ENCODE results near the gene TCF7L1.

TCF7L1 gene

DNA sequence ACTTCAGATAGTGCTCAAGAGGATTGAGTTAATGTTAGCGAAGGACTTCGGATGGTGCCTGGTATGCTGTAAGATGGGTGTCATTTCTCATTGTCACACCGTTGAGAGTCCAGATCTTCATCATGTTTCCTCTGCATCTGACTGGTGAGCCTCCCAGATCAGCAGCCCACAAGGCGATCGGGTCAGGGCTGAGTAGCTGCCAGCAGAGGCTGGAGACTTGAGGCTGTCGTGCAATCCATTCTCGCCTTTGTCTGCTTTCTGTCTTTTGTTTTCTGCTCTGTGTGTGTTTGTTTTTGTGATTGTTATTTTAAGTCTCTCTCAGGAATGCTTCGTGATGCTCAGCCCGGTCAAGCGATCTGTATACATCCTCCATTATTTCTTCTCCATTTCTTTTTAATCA, 98.8 kb downstream of the TCF7L1 start:
- Mint-ChIP-seq H3K9me3 (no peaks in the 10 kb centered on the region), H3K27ac (ENCODE audit: low read depth) (no peak overlapping the region), H3K27me3 (peaks cover 49% of the 10 kb centered on the region), H3K4me3 (no peak overlapping the region), H3K36me3 (ENCODE audit: insufficient read depth) (no peaks in the 10 kb centered on the region), H3K4me1 (no peaks in the 10 kb centered on the region)
- no peak for ATAC-seq (replicated peaks; ENCODE audit: extremely low read depth, poor library complexity, severe bottlenecking)
- DNase-seq (ENCODE audit: low spot score in 2 of 2) = no peak

DNA sequence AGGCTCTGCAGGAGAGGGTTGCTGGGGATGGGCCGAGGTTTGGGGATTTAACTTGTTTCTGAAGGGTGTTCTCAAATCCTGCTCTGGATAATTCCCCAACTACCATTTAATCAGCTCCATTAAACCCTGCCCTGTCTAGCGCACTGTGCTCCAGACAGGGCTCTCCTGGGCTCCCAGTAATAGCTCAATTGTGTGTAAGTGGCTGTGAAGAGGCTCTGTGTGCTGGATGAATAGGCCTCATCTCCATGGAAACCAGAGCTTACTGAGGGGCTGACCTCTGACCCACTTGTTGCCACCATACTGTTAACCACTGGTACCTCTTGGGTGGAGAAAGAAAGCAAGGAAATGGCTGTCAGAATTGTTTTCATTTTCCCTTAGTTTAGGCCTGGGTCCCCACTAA, 101.7 kb downstream of the TCF7L1 start:
- Mint-ChIP-seq H3K9me3 (no peaks in the 10 kb centered on the region), H3K4me1 (no peaks in the 10 kb centered on the region), H3K36me3 (ENCODE audit: insufficient read depth) (peaks cover 1% of the 10 kb centered on the region), H3K4me3 (no peak overlapping the region), H3K27me3 (peaks cover 72% of the 10 kb centered on the region), H3K27ac (ENCODE audit: low read depth) (no peak overlapping the region)
- no peak for DNase-seq (ENCODE audit: low spot score in 2 of 2)
- ATAC-seq (replicated peaks; ENCODE audit: extremely low read depth, poor library complexity, severe bottlenecking) = no peak

DNA sequence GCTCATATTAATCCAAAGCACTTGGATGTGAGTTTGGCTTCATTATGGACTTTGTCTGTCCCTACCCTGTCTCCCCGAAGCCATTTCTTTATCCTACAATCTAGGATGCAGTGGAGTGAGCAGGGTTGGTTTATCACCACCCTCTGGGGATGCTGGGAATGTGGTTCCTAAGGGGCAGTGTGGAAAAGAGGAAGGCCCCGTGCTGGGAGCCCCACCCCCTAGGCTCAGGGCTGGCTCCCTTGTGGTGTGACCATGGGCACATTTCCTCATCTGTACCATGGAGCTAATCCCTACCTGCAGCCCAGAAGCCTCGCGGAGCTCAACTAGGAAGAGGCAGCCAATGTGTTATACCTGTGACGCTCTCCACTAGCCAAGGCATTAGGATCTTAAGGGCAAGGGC, 102.1 kb downstream of the TCF7L1 start:
- DNase-seq (ENCODE audit: low spot score in 2 of 2) = no peak
- H3K36me3 Mint-ChIP-seq (ENCODE audit: insufficient read depth) = peaks cover 1% of the 10 kb centered on the region
- no peaks in the 10 kb centered on the region for H3K4me1 Mint-ChIP-seq
- H3K27ac Mint-ChIP-seq (ENCODE audit: low read depth) = no peak overlapping the region
- no peaks in the 10 kb centered on the region for H3K9me3 Mint-ChIP-seq
- peaks cover 77% of the 10 kb centered on the region for H3K27me3 Mint-ChIP-seq
- ATAC-seq (replicated peaks; ENCODE audit: extremely low read depth, poor library complexity, severe bottlenecking) = no peak
- H3K4me3 Mint-ChIP-seq = no peak overlapping the region

DNA sequence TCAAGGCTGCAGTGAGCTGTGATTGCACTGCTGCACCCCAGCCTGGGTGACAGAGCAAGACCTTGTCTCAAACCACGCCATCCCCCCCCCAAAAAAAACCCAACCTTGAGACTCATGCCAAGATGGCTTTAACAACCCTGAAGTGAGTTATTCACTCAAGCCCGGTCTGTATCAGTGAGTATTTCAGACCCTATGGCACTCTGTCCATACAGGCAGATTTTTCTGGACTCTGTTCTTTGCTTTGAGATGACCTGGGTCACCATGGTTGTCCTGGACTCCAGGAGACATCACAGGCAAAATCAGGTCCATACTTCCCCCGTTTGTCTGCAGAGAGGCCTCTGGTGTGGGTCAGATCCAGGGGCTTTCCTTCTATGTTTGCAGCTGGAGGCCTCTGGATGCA, 102.9 kb downstream of the TCF7L1 start:
- Mint-ChIP-seq H3K4me3 (no peak overlapping the region), H3K9me3 (no peaks in the 10 kb centered on the region), H3K27me3 (peaks cover 77% of the 10 kb centered on the region), H3K4me1 (no peaks in the 10 kb centered on the region), H3K36me3 (ENCODE audit: insufficient read depth) (peaks cover 1% of the 10 kb centered on the region), H3K27ac (ENCODE audit: low read depth) (no peak overlapping the region)
- DNase-seq (ENCODE audit: low spot score in 2 of 2) (no peak), ATAC-seq (replicated peaks; ENCODE audit: extremely low read depth, poor library complexity, severe bottlenecking) (no peak)

DNA sequence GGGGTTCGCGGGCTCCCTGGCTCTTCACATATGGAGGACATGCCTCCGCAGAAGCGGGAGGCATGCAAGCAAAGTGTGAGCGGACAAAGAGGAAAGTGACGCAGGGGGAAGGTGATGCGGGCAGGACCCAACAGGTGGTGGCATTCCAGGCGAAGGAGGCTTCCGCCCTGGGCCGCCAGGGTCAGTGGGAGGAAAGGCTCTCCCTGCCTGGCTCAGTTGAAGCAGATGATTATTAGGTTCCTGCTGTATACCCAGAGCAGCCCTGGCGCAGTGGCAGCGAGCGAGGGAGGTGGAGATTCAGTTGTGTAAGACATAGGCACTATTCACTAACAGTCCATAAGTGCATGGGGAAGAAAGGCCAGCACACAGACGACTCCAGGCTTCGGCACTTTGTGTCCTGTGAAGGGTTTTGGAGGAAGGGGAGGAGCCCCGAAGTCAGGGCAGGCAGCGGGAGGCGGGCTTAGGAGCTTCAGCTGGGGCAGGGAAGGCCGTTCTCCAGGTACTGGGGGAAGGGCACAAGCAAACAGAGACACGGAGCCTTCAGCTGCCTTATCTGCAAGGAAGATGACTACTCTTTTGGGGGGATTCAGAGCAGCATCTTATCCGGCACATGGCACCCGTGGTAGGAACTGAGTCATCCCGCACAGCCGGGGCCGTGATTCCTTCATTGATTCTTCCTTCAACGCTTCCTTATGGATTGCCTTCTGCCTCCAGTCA, 104.8 kb downstream of the TCF7L1 start:
- H3K9me3 Mint-ChIP-seq = no peaks in the 10 kb centered on the region
- ATAC-seq (replicated peaks; ENCODE audit: extremely low read depth, poor library complexity, severe bottlenecking) (no peak), DNase-seq (ENCODE audit: low spot score in 2 of 2) (no peak)
- no peak overlapping the region for H3K4me3 Mint-ChIP-seq
- H3K36me3 Mint-ChIP-seq (ENCODE audit: insufficient read depth) = peaks cover 1% of the 10 kb centered on the region
- peaks cover 67% of the 10 kb centered on the region for H3K27me3 Mint-ChIP-seq
- H3K27ac Mint-ChIP-seq (ENCODE audit: low read depth) = no peak overlapping the region
- no peaks in the 10 kb centered on the region for H3K4me1 Mint-ChIP-seq

DNA sequence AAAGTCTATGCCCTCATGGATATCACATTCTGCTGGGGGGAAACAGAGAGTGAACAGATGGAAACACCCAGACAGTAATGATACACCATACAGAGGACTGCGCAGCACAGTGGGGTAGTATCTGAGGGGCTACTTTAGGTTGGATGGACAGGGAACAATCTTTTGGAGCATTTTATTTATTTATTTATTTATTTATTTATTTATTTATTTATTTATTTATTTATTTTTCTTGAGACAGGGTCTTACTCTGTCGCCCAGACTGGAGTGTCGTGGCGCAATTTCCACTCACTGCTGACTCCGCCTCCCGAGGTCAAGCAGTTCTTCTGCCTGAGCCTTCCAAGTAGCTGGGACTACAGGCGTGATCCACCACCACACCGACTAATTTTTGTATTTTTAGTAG, 105.4 kb downstream of the TCF7L1 start:
- H3K9me3 Mint-ChIP-seq = no peaks in the 10 kb centered on the region
- peaks cover 73% of the 10 kb centered on the region for H3K27me3 Mint-ChIP-seq
- no peaks in the 10 kb centered on the region for H3K4me1 Mint-ChIP-seq
- ATAC-seq (replicated peaks; ENCODE audit: extremely low read depth, poor library complexity, severe bottlenecking) = no peak
- H3K36me3 Mint-ChIP-seq (ENCODE audit: insufficient read depth) = peaks cover 1% of the 10 kb centered on the region
- no peak overlapping the region for H3K27ac Mint-ChIP-seq (ENCODE audit: low read depth)
- no peak for DNase-seq (ENCODE audit: low spot score in 2 of 2)
- no peak overlapping the region for H3K4me3 Mint-ChIP-seq

DNA sequence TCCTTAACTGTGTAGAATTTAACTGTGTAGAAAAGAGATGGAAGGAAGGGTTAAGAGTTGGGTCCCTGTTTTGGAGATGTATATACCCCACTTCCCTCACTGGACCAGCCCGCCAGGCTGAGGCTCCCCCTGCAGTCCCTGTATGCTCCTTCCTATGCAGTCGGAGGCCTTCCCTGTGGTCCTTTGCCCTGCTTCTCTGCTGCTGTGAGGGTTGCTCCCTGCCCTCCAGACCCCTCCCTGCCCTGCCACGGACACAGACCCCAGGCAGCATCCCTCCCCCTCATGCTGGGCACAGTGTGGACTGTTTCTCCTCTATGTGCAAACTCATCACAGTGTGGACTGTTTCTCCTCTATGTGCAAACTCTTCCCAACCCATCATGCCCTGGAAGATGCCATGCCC, 105.9 kb downstream of the TCF7L1 start:
- DNase-seq (ENCODE audit: low spot score in 2 of 2) (no peak), ATAC-seq (replicated peaks; ENCODE audit: extremely low read depth, poor library complexity, severe bottlenecking) (no peak)
- no peaks in the 10 kb centered on the region for H3K4me1 Mint-ChIP-seq
- peaks cover 1% of the 10 kb centered on the region for H3K36me3 Mint-ChIP-seq (ENCODE audit: insufficient read depth)
- H3K4me3 Mint-ChIP-seq = no peak overlapping the region
- no peak overlapping the region for H3K27ac Mint-ChIP-seq (ENCODE audit: low read depth)
- H3K9me3 Mint-ChIP-seq = no peaks in the 10 kb centered on the region
- peaks cover 78% of the 10 kb centered on the region for H3K27me3 Mint-ChIP-seq

DNA sequence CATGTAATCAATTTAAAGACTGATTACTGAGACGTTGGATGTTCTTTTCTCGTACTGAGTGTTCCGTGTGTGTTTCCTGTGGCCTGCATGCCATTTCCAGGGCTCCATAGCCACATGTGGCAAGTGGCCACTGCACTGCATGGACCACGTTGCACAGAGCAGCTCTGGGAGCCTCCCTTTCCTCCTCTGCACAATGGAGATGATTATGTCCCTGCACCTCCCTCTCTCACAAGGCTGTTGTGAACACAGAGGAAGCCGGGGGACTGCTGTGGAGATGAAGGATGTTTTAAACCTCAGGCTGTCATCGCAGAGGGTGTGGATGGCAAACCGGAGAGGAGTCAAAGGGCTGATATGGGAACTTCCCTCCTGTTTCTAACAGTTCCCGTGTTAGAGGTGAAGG, 106.9 kb downstream of the TCF7L1 start:
- peaks cover 1% of the 10 kb centered on the region for H3K36me3 Mint-ChIP-seq (ENCODE audit: insufficient read depth)
- ATAC-seq (replicated peaks; ENCODE audit: extremely low read depth, poor library complexity, severe bottlenecking) = no peak
- no peaks in the 10 kb centered on the region for H3K9me3 Mint-ChIP-seq
- H3K27me3 Mint-ChIP-seq = peaks cover 80% of the 10 kb centered on the region
- no peaks in the 10 kb centered on the region for H3K4me1 Mint-ChIP-seq
- H3K4me3 Mint-ChIP-seq = no peak overlapping the region
- H3K27ac Mint-ChIP-seq (ENCODE audit: low read depth) = no peak overlapping the region
- no peak for DNase-seq (ENCODE audit: low spot score in 2 of 2)

DNA sequence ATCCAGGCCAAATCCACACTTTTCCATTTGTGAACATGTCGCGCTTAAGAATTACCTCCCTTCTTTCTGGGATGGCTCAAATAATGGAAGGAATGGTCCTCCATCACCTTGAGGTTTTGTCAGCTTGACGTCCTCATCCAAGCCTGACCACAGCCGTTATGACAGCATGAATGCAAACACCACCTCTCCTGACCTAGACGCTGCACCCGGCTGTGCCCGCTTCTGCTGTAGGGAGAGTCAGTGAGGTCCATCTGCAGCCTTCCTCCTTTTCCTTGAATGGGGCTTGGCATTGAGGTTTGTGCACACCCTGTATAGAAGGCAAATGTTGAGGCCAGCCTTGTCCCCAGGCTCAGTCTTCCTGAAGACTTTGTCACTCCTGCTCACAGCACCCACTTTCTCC, 109.1 kb downstream of the TCF7L1 start:
- ATAC-seq (replicated peaks; ENCODE audit: extremely low read depth, poor library complexity, severe bottlenecking) (no peak), DNase-seq (ENCODE audit: low spot score in 2 of 2) (no peak)
- no peak overlapping the region for H3K4me3 Mint-ChIP-seq
- no peaks in the 10 kb centered on the region for H3K9me3 Mint-ChIP-seq
- no peak overlapping the region for H3K27ac Mint-ChIP-seq (ENCODE audit: low read depth)
- no peaks in the 10 kb centered on the region for H3K4me1 Mint-ChIP-seq
- peaks cover 63% of the 10 kb centered on the region for H3K27me3 Mint-ChIP-seq
- H3K36me3 Mint-ChIP-seq (ENCODE audit: insufficient read depth) = peaks cover 1% of the 10 kb centered on the region

DNA sequence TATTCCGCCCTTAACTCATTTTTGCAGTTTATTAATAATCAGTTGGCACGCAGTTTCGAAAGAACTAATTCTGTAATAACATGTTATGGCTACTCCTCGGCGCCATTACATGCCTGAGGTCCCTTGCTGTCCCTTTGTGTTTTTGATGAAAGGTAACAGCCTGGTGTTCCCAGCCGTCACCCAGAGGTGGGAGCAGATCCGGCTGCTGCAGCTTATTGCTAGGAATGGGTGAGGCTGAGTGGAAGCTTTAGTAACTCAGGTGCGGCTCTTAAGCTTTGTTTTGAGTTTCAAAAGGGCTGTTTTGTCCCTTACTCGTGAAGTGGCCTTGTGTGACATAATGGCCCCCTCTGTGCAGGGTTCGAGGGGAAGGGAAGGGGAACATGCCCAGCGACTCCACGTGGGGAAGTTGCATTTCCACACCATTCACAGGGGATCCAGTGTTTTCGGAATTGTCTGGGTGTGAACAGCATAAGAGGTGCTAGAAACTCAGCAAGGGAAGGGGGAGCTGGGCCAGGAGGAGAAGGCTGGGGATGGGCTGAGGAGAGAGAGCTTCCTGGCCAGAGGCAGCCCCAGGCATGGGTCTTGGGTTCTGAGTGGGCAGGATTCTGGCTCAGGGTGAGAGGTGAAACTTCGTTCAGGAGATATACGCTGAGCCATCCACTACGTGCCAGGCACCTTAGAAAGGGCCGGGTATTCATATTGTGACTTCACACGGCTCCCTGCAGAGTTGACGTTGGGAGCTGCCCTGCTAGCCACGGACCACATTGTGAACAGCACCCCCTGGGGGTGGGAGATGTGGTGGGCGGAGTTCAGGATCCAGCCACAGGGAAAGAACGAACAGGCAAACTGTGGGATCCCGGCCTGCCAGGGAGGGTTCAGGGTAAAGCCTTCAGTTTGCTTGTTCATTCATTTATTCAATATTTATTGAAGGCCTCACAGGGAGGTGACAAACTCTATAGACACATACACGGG, 110.2 kb downstream of the TCF7L1 start:
- H3K27ac Mint-ChIP-seq (ENCODE audit: low read depth) = no peak overlapping the region
- H3K4me1 Mint-ChIP-seq = no peaks in the 10 kb centered on the region
- no peak for ATAC-seq (replicated peaks; ENCODE audit: extremely low read depth, poor library complexity, severe bottlenecking)
- H3K4me3 Mint-ChIP-seq = no peak overlapping the region
- H3K9me3 Mint-ChIP-seq = no peaks in the 10 kb centered on the region
- peaks cover 1% of the 10 kb centered on the region for H3K36me3 Mint-ChIP-seq (ENCODE audit: insufficient read depth)
- H3K27me3 Mint-ChIP-seq = peaks cover 52% of the 10 kb centered on the region
- no peak for DNase-seq (ENCODE audit: low spot score in 2 of 2)

DNA sequence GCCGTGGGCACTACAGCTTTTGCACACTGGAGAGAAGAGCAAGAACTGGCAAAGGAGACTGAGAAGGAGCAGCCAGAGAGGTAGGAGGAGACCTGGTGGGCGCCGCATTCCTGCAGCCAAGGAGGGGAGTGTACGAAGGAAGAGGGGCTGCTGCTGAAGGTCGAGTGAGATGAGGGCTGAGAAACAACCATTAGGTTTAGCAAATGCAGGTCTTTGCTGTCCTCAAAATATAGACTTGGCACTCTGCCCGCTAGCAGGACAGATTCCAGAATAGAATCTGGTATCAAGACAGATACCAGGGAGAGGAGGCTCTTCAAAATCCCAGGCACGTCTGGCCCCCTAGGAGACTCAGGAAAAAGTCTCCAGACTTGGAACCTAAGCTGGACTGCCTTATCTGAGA, 111.6 kb downstream of the TCF7L1 start:
- H3K9me3 Mint-ChIP-seq = no peaks in the 10 kb centered on the region
- ATAC-seq (replicated peaks; ENCODE audit: extremely low read depth, poor library complexity, severe bottlenecking) = no peak
- H3K4me1 Mint-ChIP-seq = no peaks in the 10 kb centered on the region
- H3K27ac Mint-ChIP-seq (ENCODE audit: low read depth) = no peak overlapping the region
- peaks cover 37% of the 10 kb centered on the region for H3K27me3 Mint-ChIP-seq
- H3K36me3 Mint-ChIP-seq (ENCODE audit: insufficient read depth) = no peaks in the 10 kb centered on the region
- H3K4me3 Mint-ChIP-seq = no peak overlapping the region
- DNase-seq (ENCODE audit: low spot score in 2 of 2) = no peak

DNA sequence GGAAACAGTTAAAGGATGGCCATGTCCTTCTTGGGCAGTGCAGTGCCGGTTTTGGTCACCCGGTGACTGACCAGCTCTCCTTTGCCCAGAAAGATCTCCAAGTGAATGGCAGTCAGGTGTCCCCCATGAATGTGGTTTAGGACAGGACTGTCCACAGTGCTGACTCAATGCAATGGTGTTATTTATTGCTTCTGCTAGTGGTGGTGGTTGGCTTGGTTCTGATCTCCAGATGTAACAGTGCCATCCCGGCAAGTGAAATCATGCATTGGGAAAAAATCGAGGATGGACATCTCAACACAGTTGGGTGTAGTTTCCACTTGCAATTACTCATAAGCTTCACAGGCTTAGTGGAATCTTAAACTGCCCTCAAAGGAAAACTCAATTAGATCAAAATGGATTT, 112.7 kb downstream of the TCF7L1 start:
- peaks cover 32% of the 10 kb centered on the region for H3K27me3 Mint-ChIP-seq
- H3K9me3 Mint-ChIP-seq = no peaks in the 10 kb centered on the region
- DNase-seq (ENCODE audit: low spot score in 2 of 2) = no peak
- H3K27ac Mint-ChIP-seq (ENCODE audit: low read depth) = no peak overlapping the region
- no peak overlapping the region for H3K4me3 Mint-ChIP-seq
- H3K4me1 Mint-ChIP-seq = no peaks in the 10 kb centered on the region
- no peak for ATAC-seq (replicated peaks; ENCODE audit: extremely low read depth, poor library complexity, severe bottlenecking)
- H3K36me3 Mint-ChIP-seq (ENCODE audit: insufficient read depth) = no peaks in the 10 kb centered on the region

DNA sequence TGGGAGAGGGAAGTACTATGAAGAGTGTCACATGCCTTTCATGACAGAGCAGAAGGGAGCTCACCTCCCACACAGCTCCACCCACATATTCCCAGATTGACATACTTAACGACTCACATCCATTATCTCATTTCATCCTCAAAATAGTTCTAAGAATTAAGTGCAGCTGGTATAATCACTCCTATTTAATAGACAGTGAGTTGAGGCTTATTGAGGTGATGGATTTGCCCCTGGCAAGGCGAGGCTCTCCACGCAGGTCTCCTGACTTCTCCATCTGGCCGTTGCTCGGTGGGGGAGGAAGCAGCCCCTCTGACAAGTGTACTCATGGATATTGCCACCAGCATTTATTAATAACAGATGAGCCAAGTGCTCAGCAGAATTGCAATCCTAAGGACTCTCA, 113.2 kb downstream of the TCF7L1 start:
- H3K9me3 Mint-ChIP-seq = no peaks in the 10 kb centered on the region
- H3K27me3 Mint-ChIP-seq = peaks cover 32% of the 10 kb centered on the region
- no peak overlapping the region for H3K4me3 Mint-ChIP-seq
- no peak overlapping the region for H3K27ac Mint-ChIP-seq (ENCODE audit: low read depth)
- ATAC-seq (replicated peaks; ENCODE audit: extremely low read depth, poor library complexity, severe bottlenecking) (no peak), DNase-seq (ENCODE audit: low spot score in 2 of 2) (no peak)
- H3K36me3 Mint-ChIP-seq (ENCODE audit: insufficient read depth) = no peaks in the 10 kb centered on the region
- no peaks in the 10 kb centered on the region for H3K4me1 Mint-ChIP-seq

Measured in central memory CD8-positive, alpha-beta T cell (primary cell).